Bronchial epithelial cell (primary cell): ENCODE results near the gene C10orf105. TPM values are rescaled to one million over a fixed set of nuclear protein-coding genes. Genes with fewer than 3 reads are reported as not detected.

ENCODE experiments used
- DNase-seq: peaks from one replicate; pipeline ENCODE4 v3.0.0-alpha.2; 2010; ENCODE audit warnings: low read depth
- FAIRE-seq: peaks from 2 replicates; lab custom pipeline; 2011; peaks lifted over from hg19 to GRCh38; lab: Jason Lieb, UNC
- H3K27me3 ChIP-seq: 2 replicates; pipeline ENCODE4 v1.5.1; 2011; ENCODE audit warnings: low read length; ENCODE audit not compliant: control insufficient read depth, insufficient read depth
- H3K36me3 ChIP-seq: 2 replicates; pipeline ENCODE4 v1.5.1; 2011; ENCODE audit warnings: low read length; ENCODE audit not compliant: control insufficient read depth, insufficient read depth
- H3K4me3 ChIP-seq: 2 replicates; pipeline ENCODE4 v1.5.1; 2011; ENCODE audit warnings: mild to moderate bottlenecking, low read depth, low read length, control low read depth
- CTCF ChIP-seq: IDR thresholded peaks from 2 replicates; pipeline ENCODE4 v1.5.1; 2011; ENCODE audit warnings: mild to moderate bottlenecking, moderate library complexity, low read length, control low read depth, inconsistent platforms; ENCODE audit not compliant: insufficient read depth, severe bottlenecking
- total RNA-seq: library from RNA; depleted of rRNA; stranded (reverse); fragments of >200 nt; gene quantifications from 2 replicates; pipeline ENCODE4 v1.2.1, GENCODE V29; 2014

C10orf105 gene
- total RNA-seq, 1 donor from 2014 or later: not detected

GRCh38 chr10:71665456-71665855, 54.1 kb downstream of the C10orf105 start:
- Histone ChIP-seq H3K36me3 (no peaks in the 10 kb centered on the region), H3K4me3 (no peak overlapping the region), H3K27me3 (peaks cover 8% of the 10 kb centered on the region)
- TF ChIP-seq CTCF: no peak
- no peak for FAIRE-seq
- DNase-seq: no peak

GRCh38 chr10:71664585-71664984, 55.0 kb downstream of the C10orf105 start:
- TF ChIP-seq CTCF: no peak
- peaks cover 8% of the 10 kb centered on the region for H3K27me3 ChIP-seq
- no peak for FAIRE-seq

GRCh38 chr10:71663311-71663710, 56.3 kb downstream of the C10orf105 start:
- no peak for DNase-seq
- Histone ChIP-seq H3K36me3 (no peaks in the 10 kb centered on the region), H3K27me3 (peaks cover 8% of the 10 kb centered on the region), H3K4me3 (no peak overlapping the region)
- FAIRE-seq: no peak
- no peak for TF ChIP-seq CTCF

More at GRCh38 chr10:71664585-71664984, 55.0 kb downstream of the C10orf105 start:
- Histone ChIP-seq H3K4me3 (no peak overlapping the region), H3K36me3 (no peaks in the 10 kb centered on the region)
- DNase-seq: no peak

GRCh38 chr10:71661779-71662336, 57.7 kb downstream of the C10orf105 start:
- no peak for TF ChIP-seq CTCF
- DNase-seq (no peak), FAIRE-seq (no peak)
- no peaks in the 10 kb centered on the region for H3K36me3 ChIP-seq
- peaks cover 4% of the 10 kb centered on the region for H3K27me3 ChIP-seq
- no peak overlapping the region for H3K4me3 ChIP-seq

Other genes with a start within 250 kb of the C10orf105 start
- gene VSIR, start 53.7 kb upstream of the C10orf105 start, total RNA-seq: 6.8 and 7.9 TPM in 2 replicates
- gene PSAP, start 131.5 kb upstream of the C10orf105 start, total RNA-seq: 1,098 and 1,124 TPM in 2 replicates
- 11.4 and 16.6 TPM in 2 replicates for gene CHST3, start 244.6 kb upstream of the C10orf105 start, total RNA-seq